ENCODE results near the gene ADAMTS3.

GRCh38 chr4:72444092-72444491 is 124.9 kb downstream of the ADAMTS3 start:
- no peak for TF ChIP-seq POLR2A (IDR thresholded peaks at IDR 0.05)
- TF ChIP-seq CTCF (IDR thresholded peaks at IDR 0.05) = no peak
